ENCODE data around the gene ACER2. TPM values are rescaled to one million over a fixed set of nuclear protein-coding genes. Genes with fewer than 3 reads are reported as not detected.

The ACER2 gene
- polyA plus RNA-seq, 3 donors = 7.2 to 9.5 (median 8.9) TPM

GRCh38 chr9:19470981-19471650 lies 62.3 kb downstream of the ACER2 start:
- DNase-seq (ENCODE audit: extremely low read depth in 1 of 11, low read depth in 9 of 11, low spot score in 4 of 11) = no peak

DNA sequence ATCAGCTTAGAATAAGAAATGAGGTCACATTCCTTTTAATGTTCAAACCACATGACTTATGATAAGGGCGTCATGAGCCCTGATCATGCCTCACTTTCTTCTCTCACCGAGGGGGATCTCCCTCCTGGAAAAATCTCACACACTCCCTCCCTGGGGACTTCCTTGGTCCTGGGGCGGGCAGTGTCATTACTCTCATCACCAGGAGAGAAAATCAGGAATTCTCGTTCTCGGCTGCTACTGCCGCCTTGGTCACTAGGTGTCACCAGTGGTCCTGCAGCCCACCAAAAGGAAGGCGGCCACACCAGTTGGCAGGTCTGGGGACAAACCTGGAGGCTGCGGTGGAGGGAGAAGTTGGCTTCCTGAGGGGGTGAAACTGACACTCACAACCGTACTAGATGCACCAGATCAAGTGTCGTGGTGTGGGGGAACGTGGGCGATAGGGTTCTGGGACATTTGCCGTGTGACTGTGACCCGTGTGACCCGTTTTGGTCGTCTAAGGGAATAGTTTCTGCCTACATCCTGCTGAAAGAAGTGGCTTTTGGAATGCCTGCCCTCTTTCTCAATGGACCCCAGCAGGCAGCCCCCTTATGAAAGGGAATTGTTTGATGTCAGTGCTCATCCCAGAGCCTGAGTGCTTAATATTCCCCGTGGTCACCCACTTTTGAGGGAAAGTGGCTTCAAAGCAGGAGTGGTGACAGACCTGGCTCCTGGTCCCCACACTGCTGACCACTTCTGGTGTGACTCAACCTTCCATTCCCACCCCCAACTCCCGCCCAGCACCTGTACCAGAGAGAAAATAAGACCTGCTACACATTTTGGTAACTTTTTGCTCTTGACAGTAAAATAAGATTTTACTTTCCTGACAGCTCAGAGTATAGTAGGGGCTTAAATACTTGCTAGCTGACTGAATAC lies 63.2 kb downstream of the ACER2 start:
- peak in 6 of 11 donors; percentile 42 to 52 (median 50) for DNase-seq (ENCODE audit: extremely low read depth in 1 of 11, low read depth in 9 of 11, low spot score in 4 of 11)

GRCh38 chr9:19473605-19474004 lies 64.8 kb downstream of the ACER2 start:
- no peak for DNase-seq (ENCODE audit: extremely low read depth in 1 of 11, low read depth in 9 of 11, low spot score in 4 of 11)

- no peak for DNase-seq (ENCODE audit: extremely low read depth in 1 of 11, low read depth in 9 of 11, low spot score in 4 of 11)
These were observed 71.1 kb downstream of the ACER2 start for GRCh38 chr9:19479874-19480273.

GRCh38 chr9:19480345-19480744 lies 71.5 kb downstream of the ACER2 start:
- DNase-seq (ENCODE audit: extremely low read depth in 1 of 11, low read depth in 9 of 11, low spot score in 4 of 11) = no peak

GRCh38 chr9:19481121-19481870 lies 72.5 kb downstream of the ACER2 start:
- no peak for DNase-seq (ENCODE audit: extremely low read depth in 1 of 11, low read depth in 9 of 11, low spot score in 4 of 11)

DNA sequence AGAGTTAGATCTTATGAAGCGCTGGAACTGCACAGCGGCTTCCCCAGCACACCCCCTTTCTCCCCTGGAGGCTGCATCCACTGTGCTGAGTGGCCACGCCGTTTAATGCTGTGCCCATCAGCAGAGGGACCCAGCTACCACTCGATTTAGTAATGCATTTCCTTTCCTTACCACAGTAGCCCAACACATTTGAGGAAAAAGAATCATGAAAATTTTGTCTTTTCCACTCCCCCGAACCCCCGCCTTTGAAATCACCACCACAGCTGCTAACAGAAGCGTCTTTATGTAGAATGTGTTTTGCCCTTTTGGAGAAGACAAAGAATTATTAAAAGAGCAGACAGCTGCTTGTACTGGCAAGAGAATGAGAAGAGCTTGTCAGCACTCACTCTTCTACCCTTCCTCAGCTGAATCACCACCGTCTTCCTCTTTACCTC lies 73.2 kb downstream of the ACER2 start:
- no peak for DNase-seq (ENCODE audit: extremely low read depth in 1 of 11, low read depth in 9 of 11, low spot score in 4 of 11)

GRCh38 chr9:19484699-19485098 lies 75.9 kb downstream of the ACER2 start:
- no peak for DNase-seq (ENCODE audit: extremely low read depth in 1 of 11, low read depth in 9 of 11, low spot score in 4 of 11)

GRCh38 chr9:19485193-19485592 lies 76.4 kb downstream of the ACER2 start:
- DNase-seq (ENCODE audit: extremely low read depth in 1 of 11, low read depth in 9 of 11, low spot score in 4 of 11) = no peak

DNA sequence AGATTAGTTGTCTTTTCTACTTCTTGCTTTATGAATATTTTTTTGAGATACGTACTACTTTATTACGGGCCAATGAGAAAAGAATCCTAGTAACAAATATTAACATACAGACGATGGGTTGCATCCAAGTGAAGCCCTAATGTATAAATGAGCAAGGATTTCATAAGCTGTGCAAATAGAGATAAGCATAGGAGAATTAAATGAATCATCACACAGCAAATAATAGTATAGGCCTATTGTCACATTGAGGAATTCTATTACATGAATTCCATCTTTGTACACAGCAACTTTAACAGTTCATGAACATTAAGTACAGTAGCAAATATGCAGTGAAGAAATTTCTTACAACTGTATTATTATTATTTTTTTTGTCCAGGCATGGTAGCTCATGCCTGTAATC lies 78.0 kb downstream of the ACER2 start:
- DNase-seq (ENCODE audit: extremely low read depth in 1 of 11, low read depth in 9 of 11, low spot score in 4 of 11) = no peak

DNA sequence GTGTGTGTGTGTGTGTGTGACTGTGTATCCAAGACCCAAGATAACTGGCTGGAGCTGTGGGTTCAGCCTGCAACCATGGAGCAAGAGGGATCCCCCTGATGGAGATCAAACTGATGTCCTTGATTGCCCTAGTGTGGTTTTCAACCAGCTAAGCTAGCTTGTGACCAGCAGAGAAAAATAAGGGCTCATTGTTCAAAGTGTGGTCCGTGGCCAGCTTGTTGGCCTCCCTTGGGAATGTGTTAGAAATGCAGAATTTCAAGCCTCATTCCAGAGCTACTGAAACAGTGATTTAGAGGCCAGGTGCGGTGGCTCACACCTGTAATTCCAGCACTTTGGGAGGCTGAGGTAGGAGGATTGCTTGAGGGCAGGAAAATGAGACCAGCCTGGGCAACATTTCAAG lies 79.9 kb downstream of the ACER2 start:
- no peak for DNase-seq (ENCODE audit: extremely low read depth in 1 of 11, low read depth in 9 of 11, low spot score in 4 of 11)

GRCh38 chr9:19490269-19490668 lies 81.5 kb downstream of the ACER2 start:
- DNase-seq (ENCODE audit: extremely low read depth in 1 of 11, low read depth in 9 of 11, low spot score in 4 of 11) = no peak

DNA sequence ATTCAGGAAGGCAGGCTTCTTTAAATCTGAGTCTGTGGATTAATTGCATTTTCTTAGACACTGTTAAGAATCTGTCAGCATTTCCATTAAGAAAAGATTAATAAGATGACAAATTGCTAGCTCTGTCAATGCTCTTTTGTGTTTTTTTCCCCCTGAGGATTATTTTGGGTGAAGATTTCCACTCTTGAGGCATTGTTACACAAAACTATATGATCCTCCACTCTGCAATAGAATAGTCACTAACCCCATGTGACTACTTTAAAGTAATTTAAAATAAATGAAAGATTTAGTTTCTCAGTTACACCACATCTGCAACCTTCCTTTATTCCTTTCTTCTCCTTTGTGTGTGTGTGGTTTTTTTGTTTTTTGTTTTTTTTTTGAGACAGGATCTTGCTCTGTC lies 82.0 kb downstream of the ACER2 start:
- DNase-seq (ENCODE audit: extremely low read depth in 1 of 11, low read depth in 9 of 11, low spot score in 4 of 11) = no peak

GRCh38 chr9:19492775-19493173 lies 84.0 kb downstream of the ACER2 start:
- DNase-seq (ENCODE audit: extremely low read depth in 1 of 11, low read depth in 9 of 11, low spot score in 4 of 11) = no peak

DNA sequence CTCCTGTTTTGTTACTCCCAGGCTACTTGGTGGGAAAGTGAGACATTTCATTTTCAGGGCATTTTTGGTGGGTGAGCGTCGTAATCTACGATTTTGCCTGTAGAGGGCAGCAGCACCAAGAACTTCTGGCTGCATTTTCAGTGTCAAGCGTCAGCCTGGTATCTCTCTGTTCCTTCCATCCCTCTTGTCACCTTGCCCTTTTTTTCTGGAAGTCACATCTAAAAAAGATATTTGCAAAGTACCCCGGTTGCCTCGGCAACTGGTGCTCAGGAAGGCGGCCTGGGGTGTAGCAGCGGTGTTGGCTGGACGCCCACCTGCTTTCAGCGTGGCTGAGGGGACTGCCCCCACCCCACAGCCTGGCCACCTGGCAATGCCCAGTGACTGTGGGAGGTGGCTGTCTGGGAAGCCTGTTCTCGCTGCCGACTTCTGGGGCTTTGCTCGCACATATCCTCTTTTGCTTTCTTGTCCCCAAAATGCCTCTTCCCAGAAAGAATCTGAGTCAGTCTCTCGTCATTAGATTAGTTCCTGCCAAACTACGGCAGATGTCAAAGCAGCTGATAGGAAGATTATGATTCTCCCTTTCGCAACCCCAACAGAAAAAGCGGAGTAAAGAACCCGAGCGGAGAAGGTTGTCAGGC lies 84.5 kb downstream of the ACER2 start:
- peak in 10 of 11 donors; percentile 26 to 62 (median 50) for DNase-seq (ENCODE audit: extremely low read depth in 1 of 11, low read depth in 9 of 11, low spot score in 4 of 11)

DNA sequence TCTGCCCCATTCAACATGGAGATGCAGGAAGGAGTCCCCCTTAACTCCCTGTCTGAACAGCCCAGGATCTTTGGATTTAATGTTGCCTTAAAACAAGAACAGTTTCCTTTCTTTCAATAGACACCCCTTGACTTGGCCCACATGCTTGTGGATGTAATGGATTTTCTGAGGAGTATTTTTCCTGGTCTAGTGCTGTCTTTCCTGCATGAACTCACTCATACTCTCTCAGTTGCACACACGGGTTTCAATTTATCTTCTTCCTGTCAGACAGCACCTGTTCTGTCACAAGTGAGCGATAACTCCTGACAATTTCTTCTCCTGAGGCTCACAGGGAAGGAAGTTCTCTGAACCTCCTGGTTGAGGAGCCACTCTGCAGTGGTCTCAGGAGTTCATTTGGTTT lies 85.1 kb downstream of the ACER2 start:
- no peak for DNase-seq (ENCODE audit: extremely low read depth in 1 of 11, low read depth in 9 of 11, low spot score in 4 of 11)

GRCh38 chr9:19495186-19496028 lies 86.6 kb downstream of the ACER2 start:
- DNase-seq (ENCODE audit: extremely low read depth in 1 of 11, low read depth in 9 of 11, low spot score in 4 of 11) = no peak

GRCh38 chr9:19496321-19497050 lies 87.7 kb downstream of the ACER2 start:
- peak in 4 of 11 donors; percentile 17 to 34 (median 21) for DNase-seq (ENCODE audit: extremely low read depth in 1 of 11, low read depth in 9 of 11, low spot score in 4 of 11)

All from renal cortex interstitium (tissue), 11 donors.